Left lobe of liver (tissue), 2 donors: ENCODE results near the gene RAB31. TPM values are rescaled to one million over a fixed set of nuclear protein-coding genes. Genes with fewer than 3 reads are reported as not detected.
A peak's percentile ranks its signal among the peaks of the same experiment; 100 is the strongest.
"Not testable (repeated sequence)": the region's sequence is repeated elsewhere in the genome, so short reads cannot be mapped to it uniquely, and the experiment has no call there.

ENCODE experiments used
- ATAC-seq: fragments of 200-7000 bp; cut with Tn5 transposase; one replicate; pipeline ENCODE4 v1.9.1; 2020; ENCODE audit warnings: mild to moderate bottlenecking, moderate library complexity
- DNase-seq: peaks from one replicate; pipeline ENCODE4 v3.0.0-alpha.2; 2020; ENCODE audit warnings: low spot score
- total RNA-seq: library from RNA; stranded (reverse); gene quantifications from one replicate; pipeline ENCODE4 v1.2.1, GENCODE V29; 2021
- donor health status: DM: no; HTN: no; CAD: no; lungs with moderate emphysema.
- donor health status: DM: no; HTN: yes; CAD: no.

The RAB31 gene
- total RNA-seq, 1 donor from 2014 or later, result 7.8 TPM

DNA sequence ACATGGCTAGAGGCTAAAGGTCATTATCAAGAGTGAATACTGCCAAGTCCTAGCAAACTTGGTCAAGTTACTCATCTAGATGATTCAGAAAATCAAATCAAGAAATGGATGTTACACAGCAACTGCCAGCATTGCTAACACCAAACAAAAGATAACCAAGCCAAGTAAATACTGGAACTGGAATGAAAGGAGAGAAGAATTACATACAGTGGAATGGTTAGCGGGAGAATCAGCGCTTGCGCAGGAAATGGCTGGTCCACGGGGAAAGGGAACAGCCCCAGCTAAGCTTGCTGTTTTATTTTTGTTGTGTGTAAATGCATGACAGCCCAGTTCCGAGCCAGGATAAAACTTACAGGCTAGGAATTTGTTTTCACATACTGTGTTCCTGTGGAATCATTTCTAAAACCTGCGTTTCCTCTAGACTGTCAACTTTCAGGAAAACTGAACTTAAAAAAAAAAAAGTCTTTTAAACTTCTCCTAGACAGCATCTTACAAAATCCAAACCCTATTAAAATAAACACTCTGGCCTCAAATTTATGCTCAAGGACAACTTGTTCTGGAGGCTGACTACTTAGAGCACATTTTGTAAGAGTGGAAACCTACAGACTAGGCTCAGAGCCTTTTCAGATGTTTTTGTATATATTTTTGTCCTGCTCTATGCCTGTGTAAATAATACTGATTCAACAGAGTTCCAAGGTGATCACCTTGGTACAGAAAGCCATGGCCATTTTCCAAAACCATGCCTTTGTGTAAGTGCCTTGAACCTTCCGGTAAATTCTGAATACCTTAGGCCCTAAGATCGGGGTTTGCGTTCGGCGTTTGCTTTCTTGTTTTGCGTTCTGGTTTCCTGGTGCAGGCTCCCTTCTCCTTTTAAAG lies 146.9 kb downstream of the RAB31 start:
- DNase-seq, result no peak
- ATAC-seq, result no peak

DNA sequence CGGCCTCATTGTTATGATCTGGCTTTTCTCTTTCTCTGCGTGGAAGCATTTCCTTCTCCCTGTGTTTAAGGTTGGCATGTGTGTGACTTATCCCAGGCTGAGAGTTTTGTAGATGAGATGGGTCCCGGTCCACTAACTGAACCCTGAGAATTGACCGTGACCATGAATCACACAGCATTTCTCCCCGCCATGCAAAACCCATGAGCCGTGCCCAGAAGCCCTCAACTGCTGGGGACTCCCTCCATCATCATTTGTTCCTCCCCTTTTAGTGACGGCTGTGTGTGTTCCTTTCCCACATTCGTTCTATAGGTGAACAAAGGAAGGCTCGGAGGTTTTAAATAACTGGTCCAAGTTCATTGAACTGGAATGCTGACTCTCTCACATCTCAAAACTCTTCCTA lies 147.6 kb downstream of the RAB31 start:
- ATAC-seq, result no peak

GRCh38 chr18:9856092-9856491 lies 148.0 kb downstream of the RAB31 start:
- ATAC-seq, result no peak
- no peak for DNase-seq

More for the DNA sequence above, 147.6 kb downstream of the RAB31 start:
- DNase-seq, result no peak

- ATAC-seq, DNase-seq: not testable (repeated sequence)
Measured at GRCh38 chr18:9857479-9857998, 149.4 kb downstream of the RAB31 start.

GRCh38 chr18:9858642-9859041 lies 150.5 kb downstream of the RAB31 start:
- ATAC-seq (no peak), DNase-seq (no peak)

DNA sequence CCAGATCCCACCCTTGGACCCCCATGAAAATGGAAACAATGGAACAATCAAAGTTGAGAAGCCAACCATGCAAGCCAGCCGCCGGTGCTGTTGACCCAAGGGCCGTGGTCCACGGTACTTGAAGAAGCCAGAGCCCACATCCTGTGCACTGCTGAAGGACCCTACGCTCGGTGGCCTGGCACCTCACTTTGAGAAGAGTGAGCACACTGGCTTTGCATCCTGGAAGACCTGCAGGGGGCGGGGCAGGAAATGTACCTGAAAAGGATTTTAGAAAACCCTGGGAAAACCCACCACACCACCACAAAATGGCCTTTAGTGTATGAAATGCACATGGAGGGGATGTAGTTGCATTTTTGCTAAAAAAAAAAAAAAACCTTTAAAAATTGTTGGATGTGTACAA lies 151.1 kb downstream of the RAB31 start:
- ATAC-seq, result no peak
- DNase-seq, result no peak

GRCh38 chr18:9860682-9861081 lies 152.6 kb downstream of the RAB31 start:
- no peak for ATAC-seq

DNA sequence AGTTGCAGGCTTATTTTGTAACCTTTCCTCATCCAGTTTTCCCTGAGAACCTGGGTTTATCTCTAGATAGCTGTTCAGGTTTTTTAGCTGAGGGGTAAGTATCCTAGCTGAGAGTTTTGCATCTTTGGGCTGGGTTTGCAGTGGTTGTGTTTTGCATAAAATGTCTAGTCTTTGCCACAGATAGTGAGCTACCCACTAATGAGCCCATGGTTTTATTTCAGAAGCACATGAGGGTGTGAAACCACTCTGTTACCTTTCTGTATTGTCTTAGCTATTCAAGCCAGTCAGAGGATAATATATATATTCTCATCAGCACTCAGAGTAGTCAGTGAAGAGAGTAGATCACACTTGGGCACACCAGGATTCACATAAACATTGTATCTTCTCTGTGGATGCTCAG lies 153.1 kb downstream of the RAB31 start:
- ATAC-seq (no peak), DNase-seq (no peak)

More at GRCh38 chr18:9860682-9861081, 152.6 kb downstream of the RAB31 start:
- DNase-seq, result no peak

- ATAC-seq, result no peak
Measured at GRCh38 chr18:9861933-9862332, 153.8 kb downstream of the RAB31 start.

DNA sequence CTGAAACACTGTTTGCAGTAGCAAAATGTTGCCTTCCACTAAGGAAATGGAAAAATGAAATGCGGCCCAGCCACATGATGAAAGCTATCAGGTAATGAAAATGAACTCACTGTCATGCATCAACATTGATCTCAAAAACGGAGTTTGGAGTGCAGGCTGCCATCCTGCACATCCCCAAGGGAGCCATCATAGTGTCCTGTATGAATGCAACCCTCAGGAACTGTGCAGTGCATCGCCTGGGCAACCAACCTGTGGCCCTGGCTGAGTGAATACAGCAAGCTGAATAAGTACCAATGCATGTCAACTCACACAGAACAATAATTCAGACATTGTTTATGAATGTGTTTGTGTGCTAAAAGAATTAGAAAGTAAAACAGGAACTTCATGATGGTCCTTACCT lies 154.6 kb downstream of the RAB31 start:
- no peak for DNase-seq
- ATAC-seq, result no peak

More at GRCh38 chr18:9861933-9862332, 153.8 kb downstream of the RAB31 start:
- DNase-seq, result no peak

- no peak for DNase-seq
- ATAC-seq, result no peak
Measured at GRCh38 chr18:9863282-9863681, 155.2 kb downstream of the RAB31 start.

GRCh38 chr18:9865764-9866490 lies 157.8 kb downstream of the RAB31 start:
- DNase-seq, result no peak
- no peak for ATAC-seq

DNA sequence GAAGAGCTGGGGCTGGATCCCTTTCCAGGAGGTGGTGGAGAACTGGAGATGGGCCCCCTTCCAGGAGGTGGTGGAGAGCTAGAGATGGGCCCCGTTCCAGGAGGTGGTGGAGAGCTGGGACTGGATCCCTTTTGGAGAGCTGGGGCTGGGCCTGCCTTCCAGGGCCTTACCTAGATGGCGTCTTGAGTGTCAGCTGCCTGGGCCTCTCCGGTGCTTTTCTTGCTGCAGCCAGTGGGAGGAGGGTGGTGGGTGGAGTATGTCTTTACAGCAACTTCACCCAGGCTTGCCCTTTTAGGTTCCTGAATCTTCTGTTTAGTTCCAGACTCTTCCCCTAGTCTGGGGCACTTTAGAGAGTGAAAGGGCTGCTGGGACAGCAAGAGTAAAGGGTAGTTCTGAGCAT lies 158.5 kb downstream of the RAB31 start:
- peak; percentile 42 for ATAC-seq
- DNase-seq, result no peak

- ATAC-seq (peak; percentile 35), DNase-seq (no peak)
Measured at GRCh38 chr18:9867071-9867594, 159.0 kb downstream of the RAB31 start.

GRCh38 chr18:9868857-9869714 lies 161.0 kb downstream of the RAB31 start:
- no peak for ATAC-seq
- DNase-seq, result no peak

- ATAC-seq (peak; percentile 26), DNase-seq (no peak)
Measured at GRCh38 chr18:9869715-9870430, 161.8 kb downstream of the RAB31 start.

DNA sequence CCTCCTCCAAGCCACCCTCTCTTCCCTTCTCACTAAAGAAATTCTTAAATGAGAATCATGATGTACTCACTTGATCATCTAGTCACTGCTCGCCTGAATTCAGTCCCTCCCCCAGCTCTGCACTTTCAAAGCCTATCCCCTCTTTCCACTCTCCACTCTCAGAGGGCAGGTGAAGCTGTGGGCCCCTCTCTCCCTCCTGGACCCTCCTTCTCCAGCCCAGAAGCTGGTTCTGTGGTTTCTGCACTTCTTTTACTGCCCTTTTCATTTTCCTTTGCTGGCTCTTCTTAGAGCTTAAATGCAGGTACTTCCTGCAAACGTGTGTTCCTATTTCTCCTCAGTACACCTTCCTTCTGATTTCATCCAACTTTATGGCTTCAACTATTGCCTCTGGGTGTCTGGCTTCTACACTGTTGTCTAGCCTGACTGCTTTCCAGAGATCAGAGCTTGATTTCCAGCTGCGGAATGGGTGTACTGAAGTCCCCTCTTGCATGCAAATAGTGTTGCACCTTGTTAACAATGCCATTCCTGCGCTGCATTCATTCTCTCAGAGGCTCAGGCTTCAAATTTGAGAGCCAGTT lies 162.4 kb downstream of the RAB31 start:
- ATAC-seq (no peak), DNase-seq (no peak)

DNA sequence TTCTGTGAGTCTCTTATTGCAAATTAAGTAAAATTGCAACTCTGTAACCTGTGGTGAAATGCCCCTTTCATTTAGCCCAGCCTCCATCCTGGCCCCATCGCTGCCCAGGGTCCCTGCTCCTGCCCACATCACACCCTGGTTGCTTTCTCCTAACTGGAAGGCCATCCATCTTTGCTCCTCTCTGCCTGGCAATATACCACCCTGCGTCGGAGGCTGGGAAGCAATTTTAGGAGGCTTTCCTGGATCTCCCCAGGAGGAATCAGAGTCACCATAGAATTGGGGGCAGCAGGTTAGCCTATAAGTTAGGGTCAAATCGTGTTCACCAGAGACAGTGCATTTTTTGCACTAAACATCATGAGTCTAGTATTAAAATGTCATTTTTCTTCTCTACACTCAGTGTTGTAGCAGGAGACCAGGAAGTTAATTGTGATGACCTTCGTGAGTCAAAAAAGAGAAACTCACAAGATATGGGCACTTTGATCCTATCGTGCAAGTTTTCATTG lies 163.2 kb downstream of the RAB31 start:
- no peak for ATAC-seq
- DNase-seq, result no peak

DNA sequence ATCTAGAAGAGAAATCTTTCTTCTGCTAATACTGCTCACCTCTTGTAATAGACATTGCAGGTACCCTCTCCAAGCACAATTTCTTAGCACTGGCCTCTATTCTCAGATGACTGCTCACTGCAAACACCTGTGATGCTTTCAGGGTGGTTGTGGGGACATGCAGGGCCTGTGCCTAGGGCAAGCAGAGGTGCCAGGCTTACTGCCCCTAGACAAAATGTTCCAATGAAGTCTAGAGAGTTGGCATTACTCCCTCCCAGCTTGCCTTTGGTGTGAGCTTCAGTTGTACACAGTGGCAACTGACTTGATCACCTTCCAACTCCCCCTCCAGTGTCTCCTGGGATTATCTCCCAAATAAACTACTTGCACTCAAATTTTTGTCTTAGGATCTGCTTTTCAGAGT lies 164.7 kb downstream of the RAB31 start:
- no peak for ATAC-seq
- DNase-seq, result no peak
